SU-DHL-6 (cell line): ENCODE results near the gene PLAU.

ENCODE experiments used
- CTCF ChIP-seq: fragments of 200-600 bp; sonication (generic); IDR thresholded peaks from one replicate; pipeline ENCODE4 v1.5.1; 2017; ENCODE audit warnings: antibody characterized with exemption, mild to moderate bottlenecking, low read length, moderate library complexity; ENCODE audit not compliant: insufficient read depth, poor library complexity, severe bottlenecking
- EZH2phosphoT487 ChIP-seq: fragments of 200-600 bp; sonication (generic), shearing (Covaris generic); conservative IDR thresholded peaks from 2 replicates; pipeline ENCODE4 v1.6.1; 2018; ENCODE audit warnings: mild to moderate bottlenecking, antibody characterized with exemption, low read length, moderate library complexity, mixed read lengths

- TF ChIP-seq CTCF (no peak), EZH2phosphoT487 (no peak)
Observed at GRCh38 chr10:73924935-73925334, 14.0 kb downstream of the PLAU start.
